ENCODE results near the gene FRMD6.

GRCh38 chr14:51605575-51605974, 46.1 kb upstream of the FRMD6 start:
- TF ChIP-seq, protein P1, sequence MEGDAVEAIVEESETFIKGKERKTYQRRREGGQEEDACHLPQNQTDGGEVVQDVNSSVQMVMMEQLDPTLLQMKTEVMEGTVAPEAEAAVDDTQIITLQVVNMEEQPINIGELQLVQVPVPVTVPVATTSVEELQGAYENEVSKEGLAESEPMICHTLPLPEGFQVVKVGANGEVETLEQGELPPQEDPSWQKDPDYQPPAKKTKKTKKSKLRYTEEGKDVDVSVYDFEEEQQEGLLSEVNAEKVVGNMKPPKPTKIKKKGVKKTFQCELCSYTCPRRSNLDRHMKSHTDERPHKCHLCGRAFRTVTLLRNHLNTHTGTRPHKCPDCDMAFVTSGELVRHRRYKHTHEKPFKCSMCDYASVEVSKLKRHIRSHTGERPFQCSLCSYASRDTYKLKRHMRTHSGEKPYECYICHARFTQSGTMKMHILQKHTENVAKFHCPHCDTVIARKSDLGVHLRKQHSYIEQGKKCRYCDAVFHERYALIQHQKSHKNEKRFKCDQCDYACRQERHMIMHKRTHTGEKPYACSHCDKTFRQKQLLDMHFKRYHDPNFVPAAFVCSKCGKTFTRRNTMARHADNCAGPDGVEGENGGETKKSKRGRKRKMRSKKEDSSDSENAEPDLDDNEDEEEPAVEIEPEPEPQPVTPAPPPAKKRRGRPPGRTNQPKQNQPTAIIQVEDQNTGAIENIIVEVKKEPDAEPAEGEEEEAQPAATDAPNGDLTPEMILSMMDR (IDR thresholded peaks at IDR 0.05), result no peak
- TF ChIP-seq ZFX (IDR thresholded peaks at IDR 0.05; ENCODE audit: borderline replicate concordance), result no peak

Data from 22Rv1 (cell line).